Calu3 (cell line): ENCODE data around the gene EGFLAM. TPM values are rescaled to one million over a fixed set of nuclear protein-coding genes. Genes with fewer than 3 reads are reported as not detected.

Experiments used
- BruUV-seq: library from RNA; stranded (reverse); fragments of 400-500 nt; replicated peaks from 2 replicates; lab custom pipeline; 2021; lab: Mats Ljungman, UMichigan
- CTCF ChIA-PET: fragments of 300-600 bp; sonication (Branson Sonifier 250); formaldehyde crosslinking; loops from one replicate; lab custom pipeline; 2022; ENCODE audit warnings: antibody characterized with exemption; lab: Charles Lee
- DNase-seq: peaks from one replicate; pipeline ENCODE4 v3.0.0; 2022
- H3K27ac Mint-ChIP-seq: one replicate; pipeline ENCODE4 v1.8.0; 2022; ENCODE audit warnings: mixed read lengths; ENCODE audit not compliant: unreplicated experiment
- H3K27me3 Mint-ChIP-seq: one replicate; pipeline ENCODE4 v1.8.0; 2022; ENCODE audit warnings: mixed read lengths; ENCODE audit not compliant: unreplicated experiment
- H3K36me3 Mint-ChIP-seq: one replicate; pipeline ENCODE4 v1.8.0; 2022; ENCODE audit warnings: mild to moderate bottlenecking, moderate library complexity, mixed read lengths; ENCODE audit not compliant: insufficient read depth, unreplicated experiment
- H3K4me1 Mint-ChIP-seq: one replicate; pipeline ENCODE4 v1.8.0; 2022; ENCODE audit warnings: mild to moderate bottlenecking, low read depth, mixed read lengths; ENCODE audit not compliant: unreplicated experiment
- H3K4me3 Mint-ChIP-seq: one replicate; pipeline ENCODE4 v1.8.0; 2022; ENCODE audit warnings: mild to moderate bottlenecking, low read depth, moderate library complexity, mixed read lengths; ENCODE audit not compliant: unreplicated experiment
- H3K9me3 Mint-ChIP-seq: one replicate; pipeline ENCODE4 v1.8.0; 2022; ENCODE audit warnings: low read depth, mixed read lengths; ENCODE audit not compliant: unreplicated experiment
- intact Hi-C: fragments of 100-400 bp; cut with micrococcal nuclease; formaldehyde crosslinking; loops from one replicate; pipeline ENCODE4 v1.10.0; 2022; ENCODE audit not compliant: unreplicated experiment
- total RNA-seq: library from RNA; stranded (reverse); gene quantifications from 2 replicates; pipeline ENCODE4 v1.2.3, GENCODE V29; 2022
- TF ChIP-seq, protein P1 (sequence below): fragments of 200-600 bp; IDR thresholded peaks from one replicate; pipeline ENCODE4 v1.8.0; 2022; ENCODE audit warnings: antibody characterized with exemption; ENCODE audit not compliant: unreplicated experiment

EGFLAM gene
- total RNA-seq, 1 experiment from 2014 or later = not detected

DNA sequence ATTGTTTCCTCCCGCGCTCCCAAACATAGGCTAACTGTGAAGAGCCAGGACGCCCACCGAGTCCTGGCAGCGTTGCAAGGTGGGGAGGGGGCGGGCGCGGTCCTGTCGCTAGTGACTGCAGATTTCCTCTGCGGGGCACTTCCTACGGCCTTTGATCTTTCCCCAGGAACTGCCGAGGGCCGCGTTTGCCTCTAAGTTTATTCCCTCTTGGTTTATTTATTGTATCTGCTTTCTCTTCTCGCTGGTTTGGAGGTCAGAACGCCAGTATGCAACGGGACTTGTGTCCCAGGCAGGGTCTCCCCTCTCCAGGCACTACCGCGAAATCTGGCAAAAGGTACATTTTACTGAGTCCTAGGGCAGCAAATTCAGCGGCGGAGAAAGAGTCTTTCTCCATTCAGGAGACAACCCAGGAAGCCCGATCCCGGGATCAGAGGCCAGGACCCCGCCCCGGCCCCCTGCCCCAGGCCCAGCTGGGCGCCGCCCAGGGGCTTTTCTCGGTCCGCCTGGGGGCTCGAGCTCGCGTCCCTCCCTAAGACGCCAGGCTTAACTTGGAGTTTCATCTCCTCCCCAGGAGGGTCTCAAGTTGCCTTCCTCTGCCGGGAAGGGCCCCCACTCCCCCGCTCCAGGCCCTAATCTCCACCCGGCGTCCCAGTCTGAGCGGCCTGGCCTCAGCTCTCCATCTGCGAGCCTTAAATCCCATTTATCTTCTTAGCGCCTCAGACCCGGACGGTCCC lies 884 bp upstream of the EGFLAM start:
- no peaks in the 10 kb centered on the region for H3K9me3 Mint-ChIP-seq
- TF ChIP-seq, protein P1, sequence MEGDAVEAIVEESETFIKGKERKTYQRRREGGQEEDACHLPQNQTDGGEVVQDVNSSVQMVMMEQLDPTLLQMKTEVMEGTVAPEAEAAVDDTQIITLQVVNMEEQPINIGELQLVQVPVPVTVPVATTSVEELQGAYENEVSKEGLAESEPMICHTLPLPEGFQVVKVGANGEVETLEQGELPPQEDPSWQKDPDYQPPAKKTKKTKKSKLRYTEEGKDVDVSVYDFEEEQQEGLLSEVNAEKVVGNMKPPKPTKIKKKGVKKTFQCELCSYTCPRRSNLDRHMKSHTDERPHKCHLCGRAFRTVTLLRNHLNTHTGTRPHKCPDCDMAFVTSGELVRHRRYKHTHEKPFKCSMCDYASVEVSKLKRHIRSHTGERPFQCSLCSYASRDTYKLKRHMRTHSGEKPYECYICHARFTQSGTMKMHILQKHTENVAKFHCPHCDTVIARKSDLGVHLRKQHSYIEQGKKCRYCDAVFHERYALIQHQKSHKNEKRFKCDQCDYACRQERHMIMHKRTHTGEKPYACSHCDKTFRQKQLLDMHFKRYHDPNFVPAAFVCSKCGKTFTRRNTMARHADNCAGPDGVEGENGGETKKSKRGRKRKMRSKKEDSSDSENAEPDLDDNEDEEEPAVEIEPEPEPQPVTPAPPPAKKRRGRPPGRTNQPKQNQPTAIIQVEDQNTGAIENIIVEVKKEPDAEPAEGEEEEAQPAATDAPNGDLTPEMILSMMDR = no peak
- no TSS peak for BruUV-seq
- H3K27ac Mint-ChIP-seq = no peak overlapping the region
- H3K36me3 Mint-ChIP-seq = no peaks in the 10 kb centered on the region
- intact Hi-C loops = no loop called here
- peaks cover 99% of the 10 kb centered on the region for H3K27me3 Mint-ChIP-seq
- no peak for DNase-seq
- CTCF ChIA-PET = no interaction called here
- H3K4me1 Mint-ChIP-seq = no peaks in the 10 kb centered on the region
- H3K4me3 Mint-ChIP-seq = no peak overlapping the region

DNA sequence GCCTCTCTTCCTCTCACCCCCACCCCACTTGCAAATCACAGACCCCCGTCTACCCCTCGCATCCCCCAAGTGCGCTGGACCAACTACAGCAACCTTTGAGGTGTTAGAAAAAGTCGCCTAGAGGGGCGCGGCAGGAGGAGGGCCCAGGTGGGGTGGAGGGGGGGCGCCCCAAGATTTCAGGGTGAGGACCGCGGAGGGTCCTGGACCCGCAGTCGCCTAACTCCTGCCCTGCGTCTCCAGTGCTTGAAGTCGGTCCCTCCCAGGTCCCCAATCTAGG lies 379 bp upstream of the EGFLAM start:
- no peaks in the 10 kb centered on the region for H3K36me3 Mint-ChIP-seq
- no TSS peak for BruUV-seq

DNA sequence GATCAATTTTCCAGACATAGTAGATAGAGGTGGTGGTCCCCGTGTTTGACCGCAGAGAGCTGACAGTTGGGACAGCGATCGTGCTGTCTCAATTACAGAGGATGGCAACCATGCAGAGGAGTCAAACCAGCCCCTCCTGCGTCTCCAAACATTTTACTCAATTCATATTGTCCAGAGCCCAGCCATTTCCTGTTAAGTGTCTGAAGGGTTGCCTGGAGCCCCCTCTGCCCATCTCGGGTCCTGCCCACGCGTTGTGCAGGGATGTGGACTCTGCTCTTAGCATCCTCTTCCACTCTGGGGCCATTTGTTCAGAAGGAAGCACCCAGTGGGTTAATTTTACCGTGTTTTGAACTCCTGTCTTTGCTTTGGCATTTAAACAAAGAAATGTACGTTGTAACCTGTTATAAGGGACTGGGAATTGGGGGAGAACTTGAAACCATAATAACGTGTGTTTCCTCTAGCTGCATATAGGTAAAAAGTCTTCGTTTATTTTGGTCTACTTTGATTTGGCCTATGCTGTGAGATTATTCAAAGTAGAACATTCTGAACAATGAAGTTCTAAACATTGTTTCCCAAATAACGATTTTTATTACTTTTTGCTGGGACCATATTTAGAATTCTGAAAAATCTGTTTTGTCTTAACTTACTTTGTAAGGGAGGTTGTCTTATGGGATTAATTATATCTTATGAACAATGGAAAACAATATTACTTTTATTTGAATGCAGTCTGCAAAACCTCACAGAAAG lies 876 bp downstream of the EGFLAM start:
- TF ChIP-seq, protein P1 = no peak
- BruUV-seq = no TSS peak
- no peaks in the 10 kb centered on the region for H3K9me3 Mint-ChIP-seq
- H3K36me3 Mint-ChIP-seq = no peaks in the 10 kb centered on the region
- DNase-seq = no peak
- H3K27me3 Mint-ChIP-seq = peaks cover 99% of the 10 kb centered on the region
- no peak overlapping the region for H3K27ac Mint-ChIP-seq
- CTCF ChIA-PET = no interaction called here
- H3K4me1 Mint-ChIP-seq = no peaks in the 10 kb centered on the region
- intact Hi-C loops = no loop called here
- H3K4me3 Mint-ChIP-seq = no peak overlapping the region

More for the DNA sequence above, 379 bp upstream of the EGFLAM start:
- intact Hi-C loops = no loop called here
- CTCF ChIA-PET = no interaction called here
- H3K27me3 Mint-ChIP-seq = peaks cover 99% of the 10 kb centered on the region
- no peaks in the 10 kb centered on the region for H3K9me3 Mint-ChIP-seq
- H3K27ac Mint-ChIP-seq = no peak overlapping the region
- H3K4me1 Mint-ChIP-seq = no peaks in the 10 kb centered on the region
- no peak overlapping the region for H3K4me3 Mint-ChIP-seq
- TF ChIP-seq, protein P1 = no peak
- no peak for DNase-seq

DNA sequence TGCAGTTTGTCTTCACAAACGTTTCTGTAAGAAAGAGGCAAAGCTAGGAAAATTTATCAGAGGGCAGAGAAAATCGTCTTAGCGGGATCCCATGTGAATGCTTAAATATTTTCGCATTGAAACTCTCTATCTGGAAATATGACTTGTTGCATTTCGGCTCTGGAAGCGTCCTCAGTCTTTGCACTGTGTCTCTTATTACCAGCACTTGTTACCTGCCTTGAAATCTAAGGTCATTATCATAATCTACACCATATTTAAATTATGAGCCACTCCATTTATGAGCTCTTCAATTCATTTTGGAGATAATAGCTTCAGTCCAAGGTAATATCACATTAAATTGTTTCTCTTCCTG lies 1.4 kb downstream of the EGFLAM start:
- TF ChIP-seq, protein P1 = no peak
- H3K27ac Mint-ChIP-seq = no peak overlapping the region
- peaks cover 99% of the 10 kb centered on the region for H3K27me3 Mint-ChIP-seq
- no peaks in the 10 kb centered on the region for H3K36me3 Mint-ChIP-seq
- no TSS peak for BruUV-seq
- CTCF ChIA-PET = no interaction called here
- intact Hi-C loops = no loop called here
- no peaks in the 10 kb centered on the region for H3K4me1 Mint-ChIP-seq
- H3K9me3 Mint-ChIP-seq = no peaks in the 10 kb centered on the region
- DNase-seq = no peak
- no peak overlapping the region for H3K4me3 Mint-ChIP-seq
